ENCODE data around the gene SEM1.
"Not testable (repeated sequence)": the region's sequence is repeated elsewhere in the genome, so short reads cannot be mapped to it uniquely, and the experiment has no call there.

DNA sequence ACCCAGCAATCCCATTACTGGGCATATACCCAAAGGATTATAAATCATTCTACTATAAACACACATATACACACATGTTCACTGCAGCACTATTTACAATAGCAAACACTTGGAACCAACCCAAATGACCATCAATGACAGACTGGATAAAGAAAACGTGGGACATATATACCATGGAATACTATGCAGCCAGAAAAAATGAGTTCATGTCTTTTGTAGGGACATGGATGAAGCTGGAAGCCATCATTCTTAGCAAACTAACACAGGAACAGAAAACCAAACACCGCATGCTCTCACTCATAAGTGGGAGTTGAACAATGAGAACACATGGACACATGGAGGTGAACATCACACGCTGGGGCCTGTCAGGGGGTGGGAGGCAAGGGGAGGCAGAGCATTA lies 47.5 kb downstream of the SEM1 start:
- TF ChIP-seq, protein P1, sequence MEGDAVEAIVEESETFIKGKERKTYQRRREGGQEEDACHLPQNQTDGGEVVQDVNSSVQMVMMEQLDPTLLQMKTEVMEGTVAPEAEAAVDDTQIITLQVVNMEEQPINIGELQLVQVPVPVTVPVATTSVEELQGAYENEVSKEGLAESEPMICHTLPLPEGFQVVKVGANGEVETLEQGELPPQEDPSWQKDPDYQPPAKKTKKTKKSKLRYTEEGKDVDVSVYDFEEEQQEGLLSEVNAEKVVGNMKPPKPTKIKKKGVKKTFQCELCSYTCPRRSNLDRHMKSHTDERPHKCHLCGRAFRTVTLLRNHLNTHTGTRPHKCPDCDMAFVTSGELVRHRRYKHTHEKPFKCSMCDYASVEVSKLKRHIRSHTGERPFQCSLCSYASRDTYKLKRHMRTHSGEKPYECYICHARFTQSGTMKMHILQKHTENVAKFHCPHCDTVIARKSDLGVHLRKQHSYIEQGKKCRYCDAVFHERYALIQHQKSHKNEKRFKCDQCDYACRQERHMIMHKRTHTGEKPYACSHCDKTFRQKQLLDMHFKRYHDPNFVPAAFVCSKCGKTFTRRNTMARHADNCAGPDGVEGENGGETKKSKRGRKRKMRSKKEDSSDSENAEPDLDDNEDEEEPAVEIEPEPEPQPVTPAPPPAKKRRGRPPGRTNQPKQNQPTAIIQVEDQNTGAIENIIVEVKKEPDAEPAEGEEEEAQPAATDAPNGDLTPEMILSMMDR (IDR thresholded peaks at IDR 0.05; ENCODE audit: low read length), result not testable (repeated sequence)
- not testable (repeated sequence) for TF ChIP-seq EZH2 (IDR thresholded peaks at IDR 0.05; ENCODE audit: borderline replicate concordance, low read length)

Data from OCI-LY1 (cell line).